GM12801 (cell line): ENCODE results near the gene APLN.

Experiments
- TF ChIP-seq, protein P1 (sequence below): IDR thresholded peaks from one replicate; pipeline ENCODE4 v1.5.1; 2011; ENCODE audit warnings: control low read depth; ENCODE audit not compliant: insufficient read length; ENCODE audit errors: extremely low read depth

Gene APLN

GRCh38 chrX:129659141-129659540 lies 4.4 kb upstream of the APLN start:
- TF ChIP-seq, protein P1, sequence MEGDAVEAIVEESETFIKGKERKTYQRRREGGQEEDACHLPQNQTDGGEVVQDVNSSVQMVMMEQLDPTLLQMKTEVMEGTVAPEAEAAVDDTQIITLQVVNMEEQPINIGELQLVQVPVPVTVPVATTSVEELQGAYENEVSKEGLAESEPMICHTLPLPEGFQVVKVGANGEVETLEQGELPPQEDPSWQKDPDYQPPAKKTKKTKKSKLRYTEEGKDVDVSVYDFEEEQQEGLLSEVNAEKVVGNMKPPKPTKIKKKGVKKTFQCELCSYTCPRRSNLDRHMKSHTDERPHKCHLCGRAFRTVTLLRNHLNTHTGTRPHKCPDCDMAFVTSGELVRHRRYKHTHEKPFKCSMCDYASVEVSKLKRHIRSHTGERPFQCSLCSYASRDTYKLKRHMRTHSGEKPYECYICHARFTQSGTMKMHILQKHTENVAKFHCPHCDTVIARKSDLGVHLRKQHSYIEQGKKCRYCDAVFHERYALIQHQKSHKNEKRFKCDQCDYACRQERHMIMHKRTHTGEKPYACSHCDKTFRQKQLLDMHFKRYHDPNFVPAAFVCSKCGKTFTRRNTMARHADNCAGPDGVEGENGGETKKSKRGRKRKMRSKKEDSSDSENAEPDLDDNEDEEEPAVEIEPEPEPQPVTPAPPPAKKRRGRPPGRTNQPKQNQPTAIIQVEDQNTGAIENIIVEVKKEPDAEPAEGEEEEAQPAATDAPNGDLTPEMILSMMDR: no peak

- TF ChIP-seq, protein P1: no peak
These were observed 3.7 kb upstream of the APLN start for GRCh38 chrX:129658429-129658828.

DNA sequence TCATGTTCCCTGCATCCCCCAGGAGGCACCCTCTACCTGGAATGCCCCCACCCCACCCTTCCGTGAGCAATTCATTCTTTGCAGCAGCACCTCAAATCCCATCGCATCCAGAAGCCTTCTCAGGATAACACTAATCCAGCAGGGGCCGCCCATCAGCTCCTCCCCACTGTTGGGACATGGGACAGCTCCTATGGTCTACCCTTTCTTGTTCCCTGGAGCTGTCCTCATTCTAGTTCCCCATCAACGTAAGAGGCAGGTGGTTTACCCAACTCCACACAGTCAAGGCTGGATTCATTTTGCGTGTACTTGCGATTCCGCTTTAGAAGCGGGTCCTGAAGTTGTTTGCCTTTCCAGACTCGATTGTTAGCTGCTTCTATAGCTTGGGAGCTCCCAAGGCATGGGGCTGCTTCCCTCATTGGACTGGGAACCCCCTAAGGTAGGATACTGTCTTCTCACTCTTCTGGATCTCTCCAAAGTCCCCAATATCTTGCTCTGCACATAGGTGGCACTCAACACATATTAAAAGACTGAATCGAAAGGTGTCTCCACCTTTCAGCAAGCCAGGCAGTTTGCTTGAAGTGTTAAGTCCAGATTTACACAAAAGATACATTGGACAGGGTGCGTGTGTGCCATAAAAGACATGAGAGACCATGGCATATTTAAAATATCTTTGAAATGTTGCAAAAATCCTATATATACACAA lies 942 bp upstream of the APLN start:
- TF ChIP-seq, protein P1: no peak

- TF ChIP-seq, protein P1: no peak
These were observed 645 bp downstream of the APLN start for GRCh38 chrX:129653971-129654651.

DNA sequence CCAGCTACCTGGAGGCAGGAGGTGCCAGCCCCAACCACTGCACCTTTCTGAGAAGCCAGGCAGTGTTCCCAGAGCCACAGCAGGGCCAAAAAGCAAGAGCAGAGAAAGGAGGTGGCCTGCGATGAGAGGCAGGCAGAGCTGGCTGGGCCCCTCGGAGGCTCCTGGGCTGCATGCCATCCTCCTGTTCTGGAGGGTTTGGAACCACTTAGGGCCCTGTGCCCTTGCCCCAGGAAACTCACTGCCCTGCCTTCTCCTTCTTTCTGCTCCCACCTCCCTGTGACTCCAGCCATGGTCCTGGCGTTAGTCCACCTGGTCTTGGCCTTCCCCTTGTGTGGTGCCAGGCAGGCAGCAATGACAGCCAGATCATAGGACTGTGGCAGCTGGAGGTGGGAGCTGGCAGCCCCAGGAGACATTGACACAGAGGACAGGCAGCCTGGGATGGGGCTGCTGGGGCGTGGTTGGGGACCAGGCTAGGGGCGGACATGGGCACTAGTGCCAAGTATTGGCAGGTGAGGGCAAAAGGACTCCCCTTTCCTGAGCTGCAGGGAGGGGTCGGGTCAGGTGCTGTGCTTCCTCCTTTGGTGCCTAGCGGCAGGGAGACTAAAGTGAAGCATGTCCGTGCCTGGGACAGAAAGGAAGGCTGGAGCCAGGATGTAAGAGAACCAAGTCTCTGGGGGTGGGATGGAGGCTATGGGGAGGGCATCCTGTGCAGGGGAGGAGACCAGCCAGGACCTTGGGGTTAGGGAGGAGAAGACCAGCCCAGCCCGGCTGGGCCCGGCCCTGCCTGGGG lies 1.4 kb downstream of the APLN start:
- TF ChIP-seq, protein P1: no peak

DNA sequence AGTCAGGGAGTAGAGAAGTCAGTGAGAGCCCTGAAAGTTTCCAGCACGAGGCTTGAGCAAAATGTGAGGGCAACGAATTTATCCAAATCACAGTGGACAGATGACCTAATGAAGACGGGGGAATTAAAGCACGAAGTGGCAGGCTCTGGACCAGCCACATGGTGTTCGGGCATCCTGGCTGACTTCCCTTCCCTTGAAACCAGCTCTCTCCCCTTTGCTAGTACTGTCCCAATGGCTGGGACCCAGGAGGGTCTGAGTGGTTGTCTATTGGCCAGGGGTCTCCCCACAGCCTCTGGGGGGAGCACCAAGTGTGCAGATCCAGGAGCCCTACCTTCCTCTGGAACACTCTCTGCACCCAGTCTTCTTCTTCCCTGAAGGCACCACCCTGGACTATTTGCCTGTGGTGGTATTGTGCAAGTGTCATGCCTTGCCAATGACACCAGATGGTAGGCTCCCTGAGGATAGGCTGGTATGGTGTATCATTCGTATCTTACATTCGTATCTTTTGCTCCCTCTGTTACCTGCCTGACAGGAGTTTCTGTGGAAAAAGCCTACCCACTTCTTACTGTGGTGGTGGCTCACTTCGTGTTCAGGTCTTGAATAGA lies 2.1 kb downstream of the APLN start:
- TF ChIP-seq, protein P1: no peak

- TF ChIP-seq, protein P1: no peak
These were observed 2.8 kb downstream of the APLN start for GRCh38 chrX:129651756-129652564.
